KMS-11 (cell line): ENCODE data around the gene TYR.

Experiments used
- H2AFZ ChIP-seq: fragments of 200-600 bp; sonication (generic); 2 replicates; pipeline ENCODE4 v1.6.1; 2016; ENCODE audit warnings: antibody characterized with exemption, mixed run types, low read depth
- H3K27ac ChIP-seq: fragments of 200-600 bp; sonication (generic); 2 replicates; pipeline ENCODE4 v1.6.1; 2016; ENCODE audit warnings: mild to moderate bottlenecking, mixed run types
- H3K27me3 ChIP-seq: fragments of 200-600 bp; sonication (generic); 2 replicates; pipeline ENCODE4 v1.6.1; 2017; ENCODE audit warnings: mild to moderate bottlenecking, low read depth, mixed run types, moderate library complexity; ENCODE audit not compliant: insufficient read depth
- H3K36me3 ChIP-seq: fragments of 200-600 bp; sonication (generic); 2 replicates; pipeline ENCODE4 v1.6.1; 2017; ENCODE audit warnings: mild to moderate bottlenecking, mixed run types; ENCODE audit not compliant: insufficient read depth
- H3K4me1 ChIP-seq: fragments of 200-600 bp; sonication (generic); 2 replicates; pipeline ENCODE4 v1.6.1; 2016; ENCODE audit warnings: mild to moderate bottlenecking, low read depth, mixed run types; ENCODE audit not compliant: poor library complexity, severe bottlenecking
- H3K4me2 ChIP-seq: fragments of 200-600 bp; sonication (generic); 2 replicates; pipeline ENCODE4 v1.7.0; 2016; ENCODE audit warnings: mild to moderate bottlenecking, mixed run types
- H3K4me3 ChIP-seq: fragments of 200-600 bp; sonication (generic); IDR thresholded peaks from 2 replicates; pipeline ENCODE4 v1.6.1; 2017; ENCODE audit warnings: low read depth, low read length, mixed read lengths; ENCODE audit not compliant: insufficient read depth
- H3K79me2 ChIP-seq: fragments of 200-600 bp; sonication (generic); 2 replicates; pipeline ENCODE4 v1.6.1; 2016; ENCODE audit warnings: low read depth, mixed run types; ENCODE audit not compliant: insufficient read depth
- H3K9ac ChIP-seq: fragments of 200-600 bp; sonication (generic); 2 replicates; pipeline ENCODE4 v1.6.1; 2016; ENCODE audit warnings: mild to moderate bottlenecking, mixed run types
- H4K20me1 ChIP-seq: fragments of 200-600 bp; sonication (generic); 2 replicates; pipeline ENCODE4 v1.6.1; 2016; ENCODE audit warnings: mild to moderate bottlenecking, mixed run types; ENCODE audit not compliant: insufficient read depth
- CTCF ChIP-seq: fragments of 200-600 bp; sonication (generic); conservative IDR thresholded peaks from 2 replicates; pipeline ENCODE4 v1.6.1; 2017; ENCODE audit warnings: low read depth, mild to moderate bottlenecking, antibody characterized with exemption, low read length, moderate library complexity, mixed read lengths

TYR gene

GRCh38 chr11:89161949-89162348 lies 15.7 kb upstream of the TYR start:
- H3K36me3 ChIP-seq = no peaks in the 10 kb centered on the region
- no peak overlapping the region for H3K4me3 ChIP-seq
- no peaks in the 10 kb centered on the region for H3K79me2 ChIP-seq
- H2AFZ ChIP-seq = no peak overlapping the region
- H3K27me3 ChIP-seq = no peaks in the 10 kb centered on the region
- no peak overlapping the region for H3K27ac ChIP-seq
- H3K4me1 ChIP-seq = no peaks in the 10 kb centered on the region
- H4K20me1 ChIP-seq = no peaks in the 10 kb centered on the region
- no peak for TF ChIP-seq CTCF
- no peak overlapping the region for H3K4me2 ChIP-seq
- no peak overlapping the region for H3K9ac ChIP-seq

DNA sequence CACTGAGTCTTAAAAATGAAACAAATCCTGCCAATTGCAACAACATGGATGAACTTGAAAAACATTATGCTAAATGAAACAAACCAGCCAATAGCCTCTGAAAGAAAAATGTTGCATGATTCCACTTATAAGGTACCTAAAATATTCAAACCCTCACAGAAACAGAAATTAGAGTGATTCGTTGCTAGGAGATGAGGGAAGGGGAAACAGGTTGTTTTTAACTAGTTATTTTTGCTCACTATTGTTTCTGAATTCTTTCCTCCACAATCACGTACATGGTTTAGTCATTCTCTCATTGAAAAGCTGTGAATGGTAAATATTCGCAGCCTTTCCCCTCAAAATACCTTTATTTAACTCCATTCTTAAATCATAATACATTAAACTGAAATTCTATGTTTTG lies 14.0 kb upstream of the TYR start:
- Histone ChIP-seq H3K27ac (no peak overlapping the region), H3K4me1 (no peaks in the 10 kb centered on the region), H3K79me2 (no peaks in the 10 kb centered on the region), H3K9ac (no peak overlapping the region), H3K27me3 (no peaks in the 10 kb centered on the region), H2AFZ (no peak overlapping the region), H3K4me2 (no peak overlapping the region), H4K20me1 (no peaks in the 10 kb centered on the region), H3K36me3 (no peaks in the 10 kb centered on the region), H3K4me3 (no peak overlapping the region)
- TF ChIP-seq CTCF = no peak

DNA sequence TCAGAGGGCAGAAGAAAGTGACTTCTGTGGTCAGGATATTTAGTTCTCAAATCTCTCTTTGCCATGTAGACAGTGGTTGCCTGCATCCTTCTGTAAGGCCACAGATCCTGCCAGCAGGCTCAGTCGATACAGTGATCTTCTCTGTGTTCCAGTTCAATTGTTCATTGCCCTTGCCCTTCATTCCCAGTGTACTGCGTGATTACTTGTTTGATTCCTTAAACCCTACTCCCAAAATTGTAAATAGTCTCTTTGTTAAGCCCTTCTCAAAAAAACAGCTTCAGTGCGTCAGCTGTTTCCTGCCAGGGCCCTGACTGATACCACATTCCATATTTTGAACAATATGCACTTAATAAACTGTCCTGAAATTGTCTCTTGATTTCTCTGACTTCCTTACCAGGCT lies 9.3 kb upstream of the TYR start:
- Histone ChIP-seq H3K4me1 (no peaks in the 10 kb centered on the region), H2AFZ (no peak overlapping the region), H3K4me3 (no peak overlapping the region), H3K27ac (no peak overlapping the region), H3K27me3 (no peaks in the 10 kb centered on the region), H3K4me2 (no peak overlapping the region), H4K20me1 (no peaks in the 10 kb centered on the region), H3K9ac (no peak overlapping the region), H3K79me2 (no peaks in the 10 kb centered on the region), H3K36me3 (no peaks in the 10 kb centered on the region)
- TF ChIP-seq CTCF = no peak

DNA sequence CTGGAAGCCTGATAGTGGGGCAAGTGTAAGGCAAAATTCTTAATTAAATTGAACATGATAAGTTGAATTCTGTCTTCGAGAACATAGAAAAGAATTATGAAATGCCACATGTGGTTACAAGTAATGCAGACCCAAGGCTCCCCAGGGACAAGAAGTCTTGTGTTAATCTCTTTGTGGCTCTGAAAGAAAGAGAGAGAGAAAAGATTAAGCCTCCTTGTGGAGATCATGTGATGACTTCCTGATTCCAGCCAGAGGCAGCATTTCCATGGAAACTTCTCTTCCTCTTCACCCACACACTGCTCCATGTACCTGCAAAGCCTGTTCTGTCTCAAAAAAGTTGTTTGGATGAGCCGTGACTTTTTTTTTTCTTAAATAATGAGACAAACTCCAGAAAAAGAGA lies 1.9 kb upstream of the TYR start:
- Histone ChIP-seq H4K20me1 (no peaks in the 10 kb centered on the region), H3K9ac (no peak overlapping the region), H3K4me1 (no peaks in the 10 kb centered on the region), H2AFZ (no peak overlapping the region), H3K4me3 (no peak overlapping the region), H3K27me3 (no peaks in the 10 kb centered on the region), H3K79me2 (no peaks in the 10 kb centered on the region), H3K27ac (no peak overlapping the region), H3K4me2 (no peak overlapping the region), H3K36me3 (no peaks in the 10 kb centered on the region)
- no peak for TF ChIP-seq CTCF

DNA sequence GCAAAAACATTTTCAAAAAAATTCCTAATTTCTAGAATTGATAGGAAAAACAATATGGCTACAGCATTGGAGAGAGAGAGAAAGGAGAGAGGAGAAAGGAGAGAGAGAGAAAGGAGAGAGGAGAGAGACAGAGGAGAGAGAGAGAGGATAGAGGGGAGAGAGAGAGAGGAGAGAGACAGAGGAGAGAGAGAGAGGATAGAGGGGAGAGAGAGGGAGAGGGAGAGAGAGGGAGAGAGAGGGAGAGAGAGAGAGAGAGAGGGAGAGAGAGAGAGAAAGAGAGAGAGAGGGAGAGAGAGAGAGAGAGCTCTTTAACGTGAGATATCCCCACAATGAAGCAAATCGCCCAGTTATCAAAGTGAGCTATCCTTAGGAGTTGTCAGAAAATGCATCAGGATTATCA lies 737 bp upstream of the TYR start:
- TF ChIP-seq CTCF = no peak
- Histone ChIP-seq H2AFZ (no peak overlapping the region), H4K20me1 (no peaks in the 10 kb centered on the region), H3K4me2 (no peak overlapping the region), H3K4me3 (no peak overlapping the region), H3K9ac (no peak overlapping the region), H3K4me1 (no peaks in the 10 kb centered on the region), H3K36me3 (no peaks in the 10 kb centered on the region), H3K27me3 (no peaks in the 10 kb centered on the region), H3K79me2 (no peaks in the 10 kb centered on the region), H3K27ac (no peak overlapping the region)
